Trophoblast cell (in vitro differentiated cells and primary cell): Measurements from ENCODE around the gene CDK15.

Source experiments
- DNase-seq, 2 donors: peaks; one replicate each; pipeline ENCODE4 v3.0.0-alpha.2; 2016
- H2AFZ ChIP-seq: 2 replicates; pipeline ENCODE4 v1.6.1; 2013; ENCODE audit warnings: low read length, moderate library complexity, mild to moderate bottlenecking; ENCODE audit not compliant: insufficient read depth, poor library complexity
- H2AK5ac ChIP-seq: 2 replicates; pipeline ENCODE4 v1.6.1; 2013; ENCODE audit warnings: mild to moderate bottlenecking, low read length
- H2BK120ac ChIP-seq: 2 replicates; pipeline ENCODE4 v1.6.1; 2013; ENCODE audit warnings: low read length, mild to moderate bottlenecking, moderate library complexity; ENCODE audit not compliant: insufficient read depth, poor library complexity
- H2BK12ac ChIP-seq: 2 replicates; pipeline ENCODE4 v1.6.1; 2013; ENCODE audit warnings: mild to moderate bottlenecking, low read length, moderate library complexity
- H2BK5ac ChIP-seq: 2 replicates; pipeline ENCODE4 v1.6.1; 2013; ENCODE audit warnings: low read length, low read depth, moderate library complexity, mild to moderate bottlenecking; ENCODE audit not compliant: poor library complexity
- H3K14ac ChIP-seq: 2 replicates; pipeline ENCODE4 v1.6.1; 2013; ENCODE audit warnings: mild to moderate bottlenecking, low read length
- H3K18ac ChIP-seq: 2 replicates; pipeline ENCODE4 v1.6.1; 2013; ENCODE audit warnings: mild to moderate bottlenecking, low read length
- H3K23ac ChIP-seq: 2 replicates; pipeline ENCODE4 v1.6.1; 2013; ENCODE audit warnings: low read length
- H3K27ac ChIP-seq: 2 replicates; pipeline ENCODE4 v1.5.1; 2013; ENCODE audit warnings: low read depth, mild to moderate bottlenecking, inconsistent platforms, low read length, moderate library complexity
- H3K27me3 ChIP-seq: 2 replicates; pipeline ENCODE4 v1.6.1; 2013; ENCODE audit warnings: inconsistent platforms, mild to moderate bottlenecking, low read length, moderate library complexity; ENCODE audit not compliant: insufficient read depth
- H3K36me3 ChIP-seq, 2 experiments: 1 replicate in 1 of 2; 2 replicates in 1 of 2; pipeline ENCODE4 v1.6.1; 2013; ENCODE audit warnings: low read length in 2 of 2, mild to moderate bottlenecking in 2 of 2, moderate library complexity in 1 of 2; ENCODE audit not compliant: insufficient read depth in 2 of 2, control insufficient read depth in 1 of 2
- H3K4ac ChIP-seq: 2 replicates; pipeline ENCODE4 v1.6.1; 2013; ENCODE audit warnings: low read depth, mild to moderate bottlenecking, low read length, moderate library complexity
- H3K4me1 ChIP-seq, 2 experiments: 1 replicate in 1 of 2; 2 replicates in 1 of 2; pipeline ENCODE4 v1.6.1; 2013; ENCODE audit warnings: low read length in 2 of 2, mild to moderate bottlenecking in 2 of 2, moderate library complexity in 1 of 2; ENCODE audit not compliant: insufficient read depth in 2 of 2, control insufficient read depth in 1 of 2
- H3K4me2 ChIP-seq: 2 replicates; pipeline ENCODE4 v1.6.1; 2013; ENCODE audit warnings: inconsistent platforms, mild to moderate bottlenecking, low read length, moderate library complexity
- H3K4me3 ChIP-seq: 2 replicates; pipeline ENCODE4 v1.5.1; 2013; ENCODE audit warnings: mild to moderate bottlenecking, low read depth, low read length, inconsistent platforms
- H3K79me1 ChIP-seq: one replicate; pipeline ENCODE4 v1.6.1; 2013; ENCODE audit warnings: low read length
- H3K79me2 ChIP-seq: 2 replicates; pipeline ENCODE4 v1.6.1; 2013; ENCODE audit warnings: low read length, mild to moderate bottlenecking; ENCODE audit not compliant: control insufficient read depth, insufficient read depth, poor library complexity
- H3K9ac ChIP-seq: 2 replicates; pipeline ENCODE4 v1.6.1; 2013; ENCODE audit warnings: mild to moderate bottlenecking, low read length
- H3K9me3 ChIP-seq: 2 replicates; pipeline ENCODE4 v1.6.1; 2013; ENCODE audit warnings: low read depth, mild to moderate bottlenecking, control low read depth, inconsistent platforms, low read length; ENCODE audit not compliant: insufficient read depth
- H4K12ac ChIP-seq: 2 replicates; pipeline ENCODE4 v1.6.1; 2013; ENCODE audit warnings: low read depth, mild to moderate bottlenecking, low read length, moderate library complexity
- H4K8ac ChIP-seq: 2 replicates; pipeline ENCODE4 v1.6.1; 2013; ENCODE audit warnings: low read depth, mild to moderate bottlenecking, low read length, moderate library complexity
- H4K91ac ChIP-seq: one replicate; pipeline ENCODE4 v1.6.1; 2013; ENCODE audit warnings: low read depth, mild to moderate bottlenecking, low read length, moderate library complexity
- WGBS: extraction: QIAGEN DNeasy Blood & Tissue Kit; methylation state at CpG from one replicate; pipeline ENCODE4 v1.1.7; 2013; ENCODE audit warnings: missing lambda C conversion rate; ENCODE audit not compliant: insufficient read length, insufficient coverage; ENCODE audit errors: extremely low coverage; 5-methylcytosine and 5-hydroxymethylcytosine counted together

The CDK15 gene

GRCh38 chr2:201871471-201871870 lies 65.1 kb downstream of the CDK15 start:
- H3K4me1 ChIP-seq: peaks cover 0 to 8% of the 10 kb centered on the region in 2 experiments
- H2AK5ac ChIP-seq: no peak overlapping the region
- H3K4me3 ChIP-seq: no peak overlapping the region
- H3K18ac ChIP-seq: no peak overlapping the region
- H3K79me1 ChIP-seq: peaks cover 2% of the 10 kb centered on the region
- H4K12ac ChIP-seq: no peak overlapping the region
- H4K91ac ChIP-seq: no peak overlapping the region
- H2BK12ac ChIP-seq: no peak overlapping the region
- H2BK120ac ChIP-seq: no peak overlapping the region
- no peak overlapping the region for H3K27ac ChIP-seq
- no peak overlapping the region for H3K4me2 ChIP-seq
- DNase-seq: no peak
- no peaks in the 10 kb centered on the region for H3K27me3 ChIP-seq
- no peak overlapping the region for H3K4ac ChIP-seq
- H3K9me3 ChIP-seq: no peaks in the 10 kb centered on the region
- no peak overlapping the region for H3K23ac ChIP-seq
- H2BK5ac ChIP-seq: no peak overlapping the region
- no peaks in the 10 kb centered on the region for H3K36me3 ChIP-seq
- H3K9ac ChIP-seq: no peak overlapping the region
- WGBS: no CpG with 5 or more reads among the region's 5 CpGs
- H3K79me2 ChIP-seq: no peaks in the 10 kb centered on the region
- H4K8ac ChIP-seq: no peak overlapping the region
- H2AFZ ChIP-seq: no peak overlapping the region
- no peak overlapping the region for H3K14ac ChIP-seq

DNA sequence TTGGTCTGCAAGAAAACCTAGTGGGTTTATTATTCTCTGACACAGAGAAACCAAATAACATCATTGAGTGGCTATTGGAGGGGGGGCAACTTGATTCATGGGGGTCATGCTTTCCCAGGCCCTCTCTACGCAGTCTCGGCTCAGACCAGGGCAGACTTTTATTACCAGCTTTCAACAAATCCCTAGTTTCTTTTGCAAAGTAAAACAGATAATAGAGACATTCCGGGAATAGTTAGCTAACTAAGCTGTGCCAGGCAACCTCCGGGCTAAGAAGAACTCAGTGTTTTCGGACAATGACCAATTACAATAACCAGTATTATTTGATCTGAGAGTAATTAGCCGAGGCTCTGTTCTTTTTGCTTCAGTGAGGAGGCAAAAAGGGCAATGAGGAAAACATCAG lies 66.3 kb downstream of the CDK15 start:
- Histone ChIP-seq H3K18ac (no peak overlapping the region), H3K14ac (no peak overlapping the region), H2AFZ (no peak overlapping the region), H3K4me2 (no peak overlapping the region), H3K27ac (no peak overlapping the region), H2BK120ac (no peak overlapping the region), H2AK5ac (no peak overlapping the region), H3K4me3 (no peak overlapping the region), H3K4me1 (peaks cover 0 to 4% of the 10 kb centered on the region in 2 experiments), H3K9me3 (no peaks in the 10 kb centered on the region), H3K79me2 (no peaks in the 10 kb centered on the region), H3K36me3 (no peaks in the 10 kb centered on the region), H4K91ac (no peak overlapping the region), H3K9ac (no peak overlapping the region), H3K79me1 (no peaks in the 10 kb centered on the region), H2BK5ac (no peak overlapping the region), H4K8ac (no peak overlapping the region), H3K27me3 (no peaks in the 10 kb centered on the region), H3K23ac (no peak overlapping the region), H2BK12ac (no peak overlapping the region), H4K12ac (no peak overlapping the region), H3K4ac (no peak overlapping the region)
- no CpG with 5 or more reads among the region's 6 CpGs for WGBS
- no peak for DNase-seq

- H3K4me1 ChIP-seq: peaks cover 0 to 1% of the 10 kb centered on the region in 2 experiments
- H4K91ac ChIP-seq: no peak overlapping the region
- no peak overlapping the region for H3K4ac ChIP-seq
- no peak overlapping the region for H4K8ac ChIP-seq
- no peak overlapping the region for H3K27ac ChIP-seq
- no peak overlapping the region for H3K14ac ChIP-seq
- H3K18ac ChIP-seq: no peak overlapping the region
- peaks cover 2% of the 10 kb centered on the region for H3K9me3 ChIP-seq
- H2BK5ac ChIP-seq: no peak overlapping the region
- H2BK12ac ChIP-seq: no peak overlapping the region
- no peak overlapping the region for H4K12ac ChIP-seq
- no peak overlapping the region for H2BK120ac ChIP-seq
- no peaks in the 10 kb centered on the region for H3K79me2 ChIP-seq
- H2AK5ac ChIP-seq: no peak overlapping the region
- H3K36me3 ChIP-seq: no peaks in the 10 kb centered on the region
- no peak overlapping the region for H3K4me3 ChIP-seq
- no peak overlapping the region for H3K23ac ChIP-seq
- no peak overlapping the region for H3K9ac ChIP-seq
- no peaks in the 10 kb centered on the region for H3K79me1 ChIP-seq
- no peak overlapping the region for H2AFZ ChIP-seq
- H3K27me3 ChIP-seq: no peaks in the 10 kb centered on the region
- no peak overlapping the region for H3K4me2 ChIP-seq
- no peak for DNase-seq
- 100% methylated on average over 4 of the region's 10 CpGs for WGBS
Measured at GRCh38 chr2:201879996-201880395, 73.7 kb downstream of the CDK15 start.

GRCh38 chr2:201880579-201880978 lies 74.2 kb downstream of the CDK15 start:
- Histone ChIP-seq H3K27me3 (no peaks in the 10 kb centered on the region), H3K27ac (no peak overlapping the region), H2BK12ac (no peak overlapping the region), H3K79me1 (no peaks in the 10 kb centered on the region), H3K4me1 (peaks cover 0 to 1% of the 10 kb centered on the region in 2 experiments), H3K23ac (no peak overlapping the region), H3K9ac (no peak overlapping the region), H3K36me3 (no peaks in the 10 kb centered on the region), H3K14ac (no peak overlapping the region), H3K79me2 (no peaks in the 10 kb centered on the region), H2AFZ (no peak overlapping the region), H3K4ac (no peak overlapping the region), H2BK5ac (no peak overlapping the region), H3K18ac (no peak overlapping the region), H3K9me3 (peaks cover 2% of the 10 kb centered on the region), H3K4me2 (no peak overlapping the region), H3K4me3 (no peak overlapping the region), H4K12ac (no peak overlapping the region), H4K8ac (no peak overlapping the region), H4K91ac (no peak overlapping the region), H2AK5ac (no peak overlapping the region), H2BK120ac (no peak overlapping the region)
- DNase-seq: no peak
- WGBS: no CpG with 5 or more reads among the region's 3 CpGs
